ENCODE results near the gene CFAP53. TPM values are rescaled to one million over a fixed set of nuclear protein-coding genes. Genes with fewer than 3 reads are reported as not detected.

Gene CFAP53
- total RNA-seq, 1 donor from 2014 or later, result 0.69 TPM

GRCh38 chr18:50282521-50283335 is 16.4 kb upstream of the CFAP53 start:
- TF ChIP-seq CTCF (conservative IDR thresholded peaks at IDR 0.05; ENCODE audit: low read depth, low read length), result no peak
- no peak for DNase-seq (ENCODE audit: low read depth)
- peak overlapping the region; percentile 89 for H3K4me3 ChIP-seq (ENCODE audit: low read depth, low read length)

GRCh38 chr18:50281972-50282520 is 15.8 kb upstream of the CFAP53 start:
- H3K4me3 ChIP-seq (ENCODE audit: low read depth, low read length), result peak overlapping the region; percentile 89
- no peak for DNase-seq (ENCODE audit: low read depth)
- no peak for TF ChIP-seq CTCF (conservative IDR thresholded peaks at IDR 0.05; ENCODE audit: low read depth, low read length)

GRCh38 chr18:50281295-50281971 is 15.1 kb upstream of the CFAP53 start, which contains the start of gene MBD1:
Gene MBD1 (minus strand): TSS chr18:50281523. CDS start chr18:50279992, 1,531 bp downstream.
- peak within 1 kb of the TSS; percentile 89 for H3K4me3 ChIP-seq (ENCODE audit: low read depth, low read length)
- TF ChIP-seq CTCF (conservative IDR thresholded peaks at IDR 0.05; ENCODE audit: low read depth, low read length), result no peak
- DNase-seq (ENCODE audit: low read depth), result peak; percentile 75

- no peak for DNase-seq (ENCODE audit: low read depth)
- TF ChIP-seq CTCF (conservative IDR thresholded peaks at IDR 0.05; ENCODE audit: low read depth, low read length), result no peak
- H3K4me3 ChIP-seq (ENCODE audit: low read depth, low read length), result peak overlapping the region; percentile 89
Observed at GRCh38 chr18:50280707-50281294, 14.5 kb upstream of the CFAP53 start.

GRCh38 chr18:50279752-50280151 is 13.5 kb upstream of the CFAP53 start:
- no peak for TF ChIP-seq CTCF (conservative IDR thresholded peaks at IDR 0.05; ENCODE audit: low read depth, low read length)
- no peak for DNase-seq (ENCODE audit: low read depth)
- peak overlapping the region; percentile 89 for H3K4me3 ChIP-seq (ENCODE audit: low read depth, low read length)

GRCh38 chr18:50277942-50278341 is 11.6 kb upstream of the CFAP53 start:
- DNase-seq (ENCODE audit: low read depth), result no peak
- TF ChIP-seq CTCF (conservative IDR thresholded peaks at IDR 0.05; ENCODE audit: low read depth, low read length), result no peak
- no peak overlapping the region for H3K4me3 ChIP-seq (ENCODE audit: low read depth, low read length)

Measured in epithelial cell of proximal tubule (primary cell).